GM12864 (cell line): Measurements from ENCODE around the gene NGFR.

Experiments
- DNase-seq: peaks from one replicate; pipeline ENCODE4 v3.0.0-alpha.2; 2011; ENCODE audit warnings: low read depth
- H3K4me3 ChIP-seq: 2 replicates; pipeline ENCODE4 v1.5.1; 2011; ENCODE audit warnings: mild to moderate bottlenecking, low read depth, low read length, control low read depth
- TF ChIP-seq, protein P1 (sequence below): IDR thresholded peaks from 2 replicates; pipeline ENCODE4 v1.5.1; 2011; ENCODE audit warnings: low read depth, mild to moderate bottlenecking, moderate library complexity, low read length, control low read depth, inconsistent platforms; ENCODE audit errors: missing control alignments

Gene NGFR

DNA sequence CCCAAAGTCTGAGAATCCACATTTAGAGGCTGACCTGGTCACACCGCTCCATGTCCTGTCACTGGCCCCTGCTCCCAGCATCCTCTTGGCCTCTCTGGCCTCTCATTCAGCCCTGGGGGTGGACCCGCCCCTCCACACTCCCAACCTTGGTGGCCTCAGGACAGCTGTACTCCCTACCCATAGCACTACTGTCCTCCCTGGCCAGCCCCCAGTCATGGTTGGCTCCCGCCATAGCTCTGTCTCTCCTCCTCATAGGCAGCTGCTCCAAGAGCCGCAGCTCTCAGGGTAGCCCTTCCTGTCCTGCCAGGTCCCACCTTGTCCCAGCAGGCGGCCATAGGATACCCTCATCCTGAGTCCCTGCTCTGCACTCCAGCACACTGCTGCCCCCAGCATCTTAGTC, 42.4 kb upstream of the NGFR start:
- TF ChIP-seq, protein P1, sequence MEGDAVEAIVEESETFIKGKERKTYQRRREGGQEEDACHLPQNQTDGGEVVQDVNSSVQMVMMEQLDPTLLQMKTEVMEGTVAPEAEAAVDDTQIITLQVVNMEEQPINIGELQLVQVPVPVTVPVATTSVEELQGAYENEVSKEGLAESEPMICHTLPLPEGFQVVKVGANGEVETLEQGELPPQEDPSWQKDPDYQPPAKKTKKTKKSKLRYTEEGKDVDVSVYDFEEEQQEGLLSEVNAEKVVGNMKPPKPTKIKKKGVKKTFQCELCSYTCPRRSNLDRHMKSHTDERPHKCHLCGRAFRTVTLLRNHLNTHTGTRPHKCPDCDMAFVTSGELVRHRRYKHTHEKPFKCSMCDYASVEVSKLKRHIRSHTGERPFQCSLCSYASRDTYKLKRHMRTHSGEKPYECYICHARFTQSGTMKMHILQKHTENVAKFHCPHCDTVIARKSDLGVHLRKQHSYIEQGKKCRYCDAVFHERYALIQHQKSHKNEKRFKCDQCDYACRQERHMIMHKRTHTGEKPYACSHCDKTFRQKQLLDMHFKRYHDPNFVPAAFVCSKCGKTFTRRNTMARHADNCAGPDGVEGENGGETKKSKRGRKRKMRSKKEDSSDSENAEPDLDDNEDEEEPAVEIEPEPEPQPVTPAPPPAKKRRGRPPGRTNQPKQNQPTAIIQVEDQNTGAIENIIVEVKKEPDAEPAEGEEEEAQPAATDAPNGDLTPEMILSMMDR = no peak
- H3K4me3 ChIP-seq = no peak overlapping the region
- no peak for DNase-seq

DNA sequence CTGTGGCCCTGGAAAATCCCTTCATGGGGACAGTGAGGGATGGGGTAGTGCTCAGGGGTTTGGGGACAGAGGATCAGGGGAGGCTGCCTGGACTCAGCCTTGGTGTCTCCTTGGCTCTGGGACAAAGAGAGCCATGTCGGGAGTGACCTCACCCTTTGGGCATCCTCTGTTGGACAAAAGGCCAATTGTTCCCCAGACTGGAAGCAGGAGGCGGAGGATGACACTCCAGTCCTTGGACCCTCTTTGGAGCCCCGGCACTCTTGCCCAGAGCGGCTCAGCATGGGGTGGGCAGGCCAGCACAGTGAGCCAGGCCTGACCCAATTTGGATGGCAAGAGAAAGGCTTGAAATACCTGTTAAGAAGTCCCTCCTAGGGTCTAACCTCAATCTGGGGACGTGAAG, 41.0 kb upstream of the NGFR start:
- DNase-seq = no peak
- TF ChIP-seq, protein P1 = no peak
- H3K4me3 ChIP-seq = no peak overlapping the region

DNA sequence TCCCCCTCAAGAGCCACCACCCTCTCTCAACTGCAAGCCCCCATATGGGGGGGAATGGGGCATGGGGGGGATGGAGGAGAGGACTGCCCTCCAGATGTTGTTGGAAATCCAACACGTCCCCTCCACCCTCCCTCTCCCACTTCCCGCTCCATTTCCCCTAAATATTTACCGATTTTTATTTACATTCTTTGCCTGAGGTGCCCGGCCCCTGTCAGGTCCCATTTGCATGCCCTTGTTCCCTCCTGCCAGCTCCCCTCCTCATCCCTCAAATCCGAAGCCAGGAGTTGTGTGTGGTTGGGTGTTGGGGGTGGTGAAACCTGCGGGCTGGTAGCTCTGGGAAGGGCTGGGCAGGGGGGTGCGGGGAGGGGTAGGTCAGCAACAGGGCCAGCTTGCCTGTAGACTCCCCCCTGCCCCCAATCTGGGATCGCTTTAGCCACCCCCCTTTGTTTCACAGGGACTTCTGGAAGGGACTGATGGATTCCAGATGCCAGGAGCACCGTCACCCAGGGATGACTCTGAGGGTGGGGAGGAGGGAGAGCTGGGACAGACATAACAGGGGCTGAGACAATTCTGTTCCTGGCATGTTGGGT, 39.7 kb upstream of the NGFR start:
- H3K4me3 ChIP-seq = no peak overlapping the region
- TF ChIP-seq, protein P1 = no peak
- no peak for DNase-seq

DNA sequence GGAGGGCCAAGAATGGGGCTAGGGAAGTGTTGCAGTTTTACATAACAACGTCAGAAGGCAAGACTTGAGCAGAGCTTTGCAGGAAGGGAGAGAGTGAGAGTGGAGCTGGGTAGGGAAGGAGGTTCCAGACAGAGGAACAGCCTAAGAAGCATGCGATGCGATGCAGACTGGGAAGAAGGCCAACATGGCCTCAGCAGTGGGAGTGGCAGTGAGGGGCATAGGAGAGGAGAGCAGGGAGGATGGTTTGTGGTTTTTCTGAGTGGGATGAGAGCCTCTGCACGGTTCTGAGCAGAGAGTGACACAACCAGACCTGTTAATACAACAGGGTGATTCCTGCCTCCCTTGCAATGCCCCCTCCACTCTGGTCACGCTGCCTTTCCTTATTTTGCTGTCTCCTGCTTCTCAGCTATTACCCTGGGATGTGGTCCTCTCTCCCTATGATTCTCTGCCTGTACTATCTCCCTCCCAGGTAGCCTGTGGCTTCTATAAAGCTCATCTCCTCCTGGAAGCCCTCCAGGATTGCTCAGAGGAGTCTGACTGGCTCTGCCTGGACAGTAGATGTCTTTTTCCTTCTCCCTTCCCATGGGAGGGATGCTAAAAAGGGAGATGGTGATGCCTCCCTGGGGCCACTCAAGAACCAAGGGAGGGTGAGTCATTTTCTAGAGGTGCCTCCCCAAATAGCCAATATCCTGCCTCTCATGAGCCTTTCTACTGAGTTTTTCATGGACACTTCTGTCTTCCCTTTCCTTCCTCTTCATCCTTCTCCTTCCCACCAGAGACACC, 38.7 kb upstream of the NGFR start:
- H3K4me3 ChIP-seq = no peak overlapping the region
- no peak for DNase-seq
- TF ChIP-seq, protein P1 = no peak

DNA sequence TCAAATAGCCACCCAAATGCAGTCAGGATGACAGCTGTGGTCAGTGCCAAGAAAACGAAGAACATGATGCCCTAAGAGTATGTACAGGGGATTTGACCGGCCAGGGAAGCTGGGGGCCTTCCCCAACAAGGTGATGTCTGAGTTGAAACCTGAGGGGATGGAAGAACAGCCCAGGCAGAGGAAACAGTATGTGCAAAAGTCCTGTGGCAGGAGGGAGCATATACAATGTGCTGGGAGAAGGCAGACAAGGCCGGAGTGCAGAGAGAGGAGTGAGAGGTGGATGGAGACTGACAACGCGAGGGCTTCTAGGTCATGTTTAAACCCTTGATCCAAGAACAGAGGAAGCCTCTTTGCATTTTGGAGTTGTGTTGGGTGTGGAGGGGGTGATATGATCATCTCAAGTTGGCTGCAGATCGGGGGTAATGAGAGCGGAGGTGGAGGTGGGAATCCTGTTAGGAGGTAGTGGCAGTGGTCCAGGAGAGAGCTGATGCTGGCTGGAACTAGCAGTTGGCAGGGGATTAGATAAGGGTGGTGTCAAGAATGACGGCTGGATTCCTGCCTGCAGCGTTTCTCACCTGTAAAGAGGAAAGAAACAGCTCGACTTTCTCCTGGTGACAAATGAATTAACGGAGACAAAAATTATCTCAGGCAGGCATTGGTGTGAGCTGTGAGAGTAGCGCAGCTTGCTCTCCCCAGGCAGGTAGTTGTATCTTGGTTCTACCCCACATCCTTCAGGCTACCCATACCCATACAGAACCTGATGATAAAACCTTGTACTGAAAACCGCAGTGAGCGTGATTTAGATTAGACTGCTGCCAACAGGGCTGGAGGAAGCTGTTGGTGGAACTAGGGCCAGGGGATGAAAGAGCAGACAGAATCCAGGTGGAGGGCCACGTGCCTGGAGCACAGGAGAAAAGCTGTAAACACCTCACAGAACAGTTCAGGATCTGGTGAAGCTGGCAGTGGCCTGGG, 37.2 kb upstream of the NGFR start:
- TF ChIP-seq, protein P1 = no peak
- H3K4me3 ChIP-seq = no peak overlapping the region
- no peak for DNase-seq

DNA sequence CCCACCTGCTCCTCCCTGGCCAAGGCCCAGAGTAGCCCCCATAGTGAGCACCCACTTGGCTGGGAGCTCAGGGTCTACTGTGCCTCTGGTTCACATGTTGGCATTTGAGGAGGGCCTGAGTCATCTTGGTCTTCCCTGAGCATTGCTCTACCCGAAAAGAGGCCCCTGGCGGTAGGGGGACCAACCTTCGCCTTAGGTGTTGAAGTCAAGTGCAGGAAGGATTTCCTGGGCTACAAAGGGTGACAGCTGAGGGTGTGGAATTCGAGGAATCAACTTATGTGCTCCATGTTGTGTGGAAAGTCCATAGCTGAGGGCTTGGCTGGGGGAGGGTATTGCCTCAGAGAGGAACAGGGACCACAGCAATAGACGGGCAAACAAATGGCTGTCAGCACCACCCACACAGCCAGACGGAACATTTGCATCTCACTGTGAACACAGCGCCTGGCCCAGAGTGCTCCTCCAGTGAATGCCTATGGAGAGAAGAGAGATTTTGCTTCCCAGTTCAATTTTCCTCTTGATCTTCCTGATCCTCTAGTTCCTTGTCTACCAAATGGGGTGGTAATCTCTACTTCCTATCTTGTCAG, 35.6 kb upstream of the NGFR start:
- no peak overlapping the region for H3K4me3 ChIP-seq
- TF ChIP-seq, protein P1 = peak; percentile 28
- DNase-seq = no peak
